ENCODE data around the gene SYTL1.

DNA sequence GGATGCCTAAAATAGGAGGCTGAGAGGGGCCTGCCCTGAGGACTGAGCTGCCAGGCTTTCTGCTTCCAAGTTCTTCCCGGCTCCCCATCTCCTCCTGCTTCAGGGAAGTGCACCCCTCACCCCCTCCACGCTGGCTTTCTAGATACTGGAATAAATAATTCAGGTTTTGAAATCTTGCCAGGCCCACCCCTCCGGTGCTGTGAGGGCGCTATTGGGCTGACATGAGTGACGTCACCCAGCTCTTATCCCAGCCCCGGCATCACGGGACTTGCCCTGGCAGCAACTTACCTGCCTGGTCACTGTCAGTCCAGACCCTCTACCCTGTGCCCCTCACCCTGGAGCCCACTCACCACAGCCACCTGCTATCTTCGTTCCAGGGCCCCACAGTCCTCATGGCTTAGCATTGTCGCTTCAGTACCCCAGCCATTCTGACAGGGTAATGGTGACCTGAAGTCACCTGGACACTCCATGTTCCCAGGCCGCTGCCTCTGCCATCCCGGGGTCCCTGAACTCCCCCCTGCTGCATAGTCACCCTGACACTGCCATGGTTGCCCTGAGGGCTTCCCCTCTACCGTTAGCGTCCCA is 49.8 kb downstream of the SYTL1 start:
- no peak for TF ChIP-seq EZH2 (IDR thresholded peaks at IDR 0.05; ENCODE audit: borderline replicate concordance, low read depth, low read length, severe bottlenecking)
- TF ChIP-seq, protein P1, sequence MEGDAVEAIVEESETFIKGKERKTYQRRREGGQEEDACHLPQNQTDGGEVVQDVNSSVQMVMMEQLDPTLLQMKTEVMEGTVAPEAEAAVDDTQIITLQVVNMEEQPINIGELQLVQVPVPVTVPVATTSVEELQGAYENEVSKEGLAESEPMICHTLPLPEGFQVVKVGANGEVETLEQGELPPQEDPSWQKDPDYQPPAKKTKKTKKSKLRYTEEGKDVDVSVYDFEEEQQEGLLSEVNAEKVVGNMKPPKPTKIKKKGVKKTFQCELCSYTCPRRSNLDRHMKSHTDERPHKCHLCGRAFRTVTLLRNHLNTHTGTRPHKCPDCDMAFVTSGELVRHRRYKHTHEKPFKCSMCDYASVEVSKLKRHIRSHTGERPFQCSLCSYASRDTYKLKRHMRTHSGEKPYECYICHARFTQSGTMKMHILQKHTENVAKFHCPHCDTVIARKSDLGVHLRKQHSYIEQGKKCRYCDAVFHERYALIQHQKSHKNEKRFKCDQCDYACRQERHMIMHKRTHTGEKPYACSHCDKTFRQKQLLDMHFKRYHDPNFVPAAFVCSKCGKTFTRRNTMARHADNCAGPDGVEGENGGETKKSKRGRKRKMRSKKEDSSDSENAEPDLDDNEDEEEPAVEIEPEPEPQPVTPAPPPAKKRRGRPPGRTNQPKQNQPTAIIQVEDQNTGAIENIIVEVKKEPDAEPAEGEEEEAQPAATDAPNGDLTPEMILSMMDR (IDR thresholded peaks at IDR 0.05; ENCODE audit: borderline replicate concordance, extremely low read depth, low read length, poor library complexity, severe bottlenecking) = no peak
